Limb (tissue), 2 donors: ENCODE measurements around the gene FREM1.
A peak's percentile ranks its signal among the peaks of the same experiment; 100 is the strongest.

Experiments used
- DNase-seq, 2 donors: peaks; one replicate each; pipeline ENCODE4 v3.0.0-alpha.2; 2016; ENCODE audit errors: extremely low spot score in 2 of 2

The FREM1 gene

DNA sequence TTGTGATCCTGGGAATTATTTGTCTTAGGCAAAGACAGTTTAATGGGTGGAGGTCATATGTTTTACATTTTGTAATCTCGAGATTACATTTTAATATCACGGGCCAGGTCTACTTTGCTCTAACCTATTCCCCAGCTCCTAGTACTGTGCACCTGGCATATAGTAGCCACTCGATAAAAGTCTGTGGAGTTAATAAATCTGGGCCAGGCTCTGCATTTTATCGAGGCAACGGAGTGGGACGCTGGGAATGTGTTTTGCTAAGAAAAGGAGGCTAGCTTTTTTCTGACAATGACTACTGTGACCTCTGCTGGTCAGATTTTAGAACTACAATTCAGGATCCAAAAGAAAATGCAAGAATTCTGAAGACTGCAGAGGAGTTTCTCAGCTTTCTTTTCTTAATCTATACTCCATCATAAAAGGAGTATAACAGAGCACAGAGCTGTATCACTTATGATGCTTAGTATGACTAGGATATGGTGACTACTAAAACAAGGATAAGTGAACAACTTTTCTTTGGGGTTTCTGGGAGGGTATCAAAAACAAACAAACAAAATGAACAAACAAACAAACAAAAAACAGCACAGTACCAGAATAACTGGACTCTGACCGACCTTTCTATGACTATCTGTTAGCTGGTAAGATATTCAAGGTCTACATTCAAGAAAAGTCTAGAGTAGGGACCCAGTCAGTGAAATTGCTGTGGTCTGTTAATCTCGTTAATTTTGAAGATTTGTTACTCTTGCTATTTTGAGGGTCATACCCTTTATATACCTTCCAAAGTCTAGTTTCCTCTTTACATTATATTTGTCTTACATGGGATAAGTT lies 141.6 kb downstream of the FREM1 start:
- peak; percentile 46 to 83 for DNase-seq

DNA sequence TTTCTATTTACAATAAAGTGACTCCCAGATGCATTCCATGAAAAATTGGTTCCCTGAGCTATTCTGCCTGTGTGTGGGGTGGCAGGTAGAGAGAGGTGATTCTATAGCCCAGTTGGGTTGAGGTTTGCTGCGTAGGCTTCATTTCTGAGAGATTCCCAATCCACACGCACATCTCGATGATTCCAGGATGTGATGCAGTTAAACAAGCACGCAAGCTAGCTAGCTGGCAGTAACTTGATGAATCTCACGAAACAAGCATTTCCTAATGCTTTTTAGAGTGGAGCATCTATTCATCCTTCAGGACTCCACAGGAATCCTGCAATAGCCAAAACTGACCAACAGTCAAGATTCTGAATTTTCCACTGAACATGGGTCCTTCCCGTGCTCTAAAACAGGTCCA lies 143.9 kb downstream of the FREM1 start:
- DNase-seq, result no peak

GRCh38 chr9:14761584-14761983 lies 148.6 kb downstream of the FREM1 start:
- DNase-seq, result no peak

- DNase-seq, result no peak
Observed at GRCh38 chr9:14760060-14760459, 150.2 kb downstream of the FREM1 start.

DNA sequence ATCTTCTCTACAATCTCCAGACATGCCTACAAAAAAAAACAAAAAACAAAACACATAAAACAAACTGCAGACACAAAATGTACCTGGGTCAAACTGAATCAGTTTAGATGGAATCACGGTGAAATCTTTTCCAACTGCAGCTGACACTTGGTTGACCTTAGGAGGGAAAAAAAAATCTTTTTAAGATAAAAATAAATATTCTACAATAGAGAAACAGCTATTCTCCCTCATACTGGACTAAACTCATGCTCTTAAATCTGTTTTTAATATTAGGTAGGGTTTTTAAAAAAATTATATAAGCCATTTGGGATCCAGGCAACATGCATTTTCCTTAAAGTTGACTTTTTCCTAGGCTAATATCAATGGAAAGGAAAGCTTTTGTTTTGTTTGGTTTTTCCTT lies 153.9 kb downstream of the FREM1 start:
- peak in 1 of 2 donors; percentile 24 for DNase-seq

- no peak for DNase-seq
Observed at GRCh38 chr9:14752871-14753270, 157.4 kb downstream of the FREM1 start.

- no peak for DNase-seq
Observed at GRCh38 chr9:14752271-14752670, 158.0 kb downstream of the FREM1 start.

- peak in 1 of 2 donors; percentile 50 for DNase-seq
Observed at GRCh38 chr9:14750821-14751220, 159.4 kb downstream of the FREM1 start.

GRCh38 chr9:14749741-14750211 lies 160.5 kb downstream of the FREM1 start:
- DNase-seq, result no peak

- DNase-seq, result no peak
Observed at GRCh38 chr9:14748373-14748772, 161.9 kb downstream of the FREM1 start.

DNA sequence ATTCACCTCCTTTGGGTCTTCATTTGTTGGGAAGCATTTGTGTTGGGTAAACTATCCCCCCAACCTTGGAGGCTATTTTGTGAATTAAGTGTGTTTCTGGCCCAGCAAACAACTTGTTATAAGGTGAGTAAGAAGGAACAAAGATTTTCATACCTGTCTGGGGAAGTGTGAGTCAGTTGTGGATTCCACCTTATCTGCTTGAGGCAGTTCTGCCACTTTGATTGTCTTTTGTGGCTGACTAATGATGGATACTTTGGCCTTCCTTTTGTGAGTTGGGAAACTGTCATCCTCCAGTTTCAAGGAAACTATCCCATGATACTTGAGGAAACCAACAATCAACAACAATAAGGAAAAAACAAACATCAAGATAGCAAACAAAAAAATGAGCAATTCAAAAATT lies 163.1 kb downstream of the FREM1 start:
- no peak for DNase-seq

GRCh38 chr9:14746626-14747025 lies 163.6 kb downstream of the FREM1 start:
- DNase-seq, result no peak

DNA sequence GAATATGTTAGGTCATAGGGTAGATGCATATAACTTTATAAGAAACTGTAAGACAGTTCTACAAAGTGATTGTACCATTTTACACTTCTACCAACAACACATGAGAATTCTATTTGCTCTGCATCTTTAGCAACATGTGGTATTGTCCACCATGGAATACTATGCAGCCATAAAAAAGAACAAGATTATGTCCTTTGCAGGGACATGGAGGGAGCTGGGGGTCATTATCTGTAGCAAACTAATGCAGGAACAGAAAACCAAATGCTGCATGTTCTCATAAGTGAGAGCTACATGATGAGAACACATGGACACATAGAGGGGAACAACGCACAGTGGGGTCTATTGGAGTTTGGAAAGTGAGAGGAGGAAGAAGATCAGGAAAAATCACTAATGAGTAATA lies 165.5 kb downstream of the FREM1 start:
- no peak for DNase-seq

- no peak for DNase-seq
Observed at GRCh38 chr9:14741369-14741768, 168.9 kb downstream of the FREM1 start.

DNA sequence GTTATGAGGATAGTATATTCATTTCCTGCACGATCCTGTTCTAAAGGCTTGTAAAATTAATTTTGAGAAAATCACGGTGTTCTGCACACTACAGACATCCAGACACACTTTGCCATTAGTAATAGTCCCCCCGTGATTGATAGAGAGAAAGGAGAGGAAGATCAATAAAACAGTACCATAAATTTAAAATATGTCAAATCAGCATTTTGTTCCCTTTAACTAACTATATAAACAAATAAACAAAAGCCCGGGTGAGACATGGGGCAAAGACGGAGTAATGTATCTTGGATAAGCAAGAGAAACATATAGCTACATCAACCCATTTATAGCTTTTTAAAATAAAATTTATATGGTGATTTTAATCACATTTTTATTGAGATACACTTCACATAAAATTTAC lies 177.1 kb downstream of the FREM1 start:
- no peak for DNase-seq

- DNase-seq, result no peak
Observed at GRCh38 chr9:14731294-14731981, 178.8 kb downstream of the FREM1 start.

DNA sequence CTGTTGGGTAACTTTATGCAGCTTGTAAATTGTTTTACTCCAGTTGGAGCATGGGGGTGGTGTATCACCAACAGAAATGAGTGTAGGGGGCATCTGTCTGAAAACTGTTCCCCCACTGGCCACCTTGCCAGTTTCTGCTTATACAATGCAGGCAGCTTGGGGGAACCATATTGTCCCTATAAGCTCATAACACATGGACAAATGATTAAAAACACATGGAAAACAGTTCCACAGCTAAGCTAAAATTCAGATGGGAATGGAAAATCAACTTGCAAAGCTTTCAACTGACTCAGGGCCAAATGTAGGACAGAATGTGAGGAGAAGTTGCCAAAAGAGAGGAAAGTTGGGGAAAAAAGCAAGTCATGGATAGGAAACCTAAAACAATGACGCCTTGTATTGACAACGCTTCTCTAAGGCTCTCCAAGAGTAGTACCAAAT lies 179.7 kb downstream of the FREM1 start:
- peak; percentile 53 to 88 for DNase-seq

DNA sequence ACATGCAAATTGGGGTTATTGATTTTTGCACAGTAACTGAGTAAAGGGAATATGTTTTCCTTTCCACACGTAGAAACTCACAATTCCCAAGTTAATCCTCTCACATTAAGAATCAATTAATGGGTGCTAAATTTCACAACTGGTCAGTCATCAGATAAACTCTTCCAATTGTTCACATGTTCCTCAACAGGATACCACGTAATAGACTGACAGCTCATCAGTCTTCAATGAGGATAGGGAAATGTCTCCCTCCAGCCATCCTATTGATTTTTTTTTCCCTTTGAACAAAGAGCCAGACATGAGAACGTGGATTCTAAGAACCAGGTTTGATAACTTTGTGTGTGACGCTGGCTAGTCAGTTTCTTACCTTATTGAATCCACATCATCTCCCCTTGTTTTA lies 186.9 kb downstream of the FREM1 start:
- DNase-seq, result no peak

- DNase-seq, result no peak
Observed at GRCh38 chr9:14722391-14723035, 187.7 kb downstream of the FREM1 start, which contains the start of gene CER1. TSS of gene CER1 (minus strand) at chr9:14722733. CDS start at chr9:14722672, 61 bp downstream.

DNA sequence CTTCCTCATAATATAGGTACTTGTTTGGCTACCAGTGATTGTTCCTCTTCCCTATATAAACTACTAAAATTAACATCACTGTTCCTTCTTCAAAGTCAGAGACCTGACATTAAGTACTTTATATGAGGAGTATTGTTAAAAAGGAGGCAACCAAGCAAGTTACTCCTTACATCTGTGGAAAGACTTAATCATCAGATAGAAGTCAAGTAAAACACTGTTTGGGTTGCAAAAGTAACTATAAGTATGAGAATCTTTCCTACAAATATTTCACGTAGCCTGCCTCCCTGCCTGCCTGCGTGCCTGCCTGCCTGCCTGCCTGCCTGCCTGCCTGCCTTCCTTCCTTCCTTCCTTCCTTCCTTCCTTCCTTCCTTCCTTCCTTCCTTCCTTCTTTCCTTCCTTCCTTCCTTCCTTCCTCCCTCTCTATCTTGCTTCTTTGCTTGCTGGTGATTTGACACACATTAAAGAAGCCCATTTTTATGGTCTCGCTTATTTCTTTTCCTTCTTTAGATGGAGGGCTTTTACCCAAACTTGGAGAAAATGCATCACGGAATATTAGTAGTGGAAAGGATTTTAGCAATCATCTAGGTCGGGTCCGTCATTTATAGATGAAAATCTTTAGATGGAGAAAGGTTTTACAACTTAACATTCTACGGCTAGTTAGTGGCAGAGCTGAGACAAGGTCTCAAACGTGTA lies 190.9 kb downstream of the FREM1 start:
- DNase-seq, result no peak

DNA sequence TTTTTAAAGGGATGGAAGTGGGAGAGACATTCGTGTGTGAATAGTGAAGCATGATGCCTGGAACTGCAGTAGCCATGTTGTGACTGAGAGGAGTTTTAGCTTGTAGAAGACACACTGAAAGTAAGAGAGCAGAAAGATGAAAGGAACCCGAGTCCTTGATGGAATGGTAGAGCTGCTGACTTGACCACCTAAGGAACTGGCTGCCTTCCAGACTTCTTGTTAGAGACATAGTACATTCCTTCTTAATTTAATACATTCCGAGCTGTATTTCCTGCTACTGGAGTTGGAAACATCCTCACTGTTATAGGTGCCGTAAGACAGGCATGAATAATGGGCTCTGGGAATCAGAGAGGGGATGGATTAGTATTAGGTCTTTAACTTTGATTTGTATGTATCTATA lies 195.1 kb downstream of the FREM1 start:
- no peak for DNase-seq
